Activated naive CD4-positive, alpha-beta T cell treated with anti-CD3 and anti-CD28 coated beads, Interleukin-2, amount 50 U/mL, for 72 hours (primary cell): ENCODE results near the gene FCMR. TPM values are rescaled to one million over a fixed set of nuclear protein-coding genes. Genes with fewer than 3 reads are reported as not detected.

Experiments
- ATAC-seq, 2 donors: fragments of 150-1000 bp; cut with Tn5 transposase; 2 replicates each; pipeline ENCODE4 v1.10.0; 2021; ENCODE audit warnings: mild to moderate bottlenecking in 2 of 2, moderate library complexity in 2 of 2
- DNase-seq, 2 donors: peaks; one replicate each; pipeline ENCODE4 v3.0.0; 2021 to 2022; ENCODE audit warnings: low spot score in 2 of 2
- H3K27ac Mint-ChIP-seq, 2 donors: one replicate each; pipeline ENCODE4 v1.8.0; 2022; ENCODE audit warnings: mild to moderate bottlenecking in 2 of 2, mixed read lengths in 2 of 2
- H3K36me3 Mint-ChIP-seq, 2 donors: one replicate each; pipeline ENCODE4 v1.8.0; 2022; ENCODE audit warnings: mixed read lengths in 2 of 2
- H3K9me3 Mint-ChIP-seq, 2 donors: one replicate each; pipeline ENCODE4 v1.8.0; 2022; ENCODE audit warnings: mixed read lengths in 2 of 2
- total RNA-seq, 2 donors: library from RNA; stranded (reverse); gene quantifications; one replicate each; pipeline ENCODE4 v1.2.3, GENCODE V29; 2022

Gene FCMR
- total RNA-seq, 2 donors from 2014 or later, result 31.4 to 37.3 TPM

- H3K27ac Mint-ChIP-seq, result peak overlapping the region; percentile 89 to 98
- ATAC-seq, result peak in 1 of 2 donors; percentile 37
- H3K9me3 Mint-ChIP-seq, result no peaks in the 10 kb centered on the region
Measured at GRCh38 chr1:206898089-206898914, 23.4 kb downstream of the FCMR start.

GRCh38 chr1:206897175-206897574 lies 24.6 kb downstream of the FCMR start, which contains the start of gene IL24:
TSS of gene IL24 (plus strand) at chr1:206897443. CDS start at chr1:206897833, 390 bp downstream.
- ATAC-seq (peak; percentile 86 to 93), DNase-seq (peak; percentile 66 to 68)
- peaks cover 9 to 25% of the 10 kb centered on the region in 2 donors for H3K36me3 Mint-ChIP-seq
- H3K27ac Mint-ChIP-seq, result peak within 1 kb of the TSS; percentile 89 to 98
- no peaks in the 10 kb centered on the region for H3K9me3 Mint-ChIP-seq

More at GRCh38 chr1:206898089-206898914, 23.4 kb downstream of the FCMR start:
- no peak for DNase-seq
- peaks cover 14 to 37% of the 10 kb centered on the region in 2 donors for H3K36me3 Mint-ChIP-seq

- Mint-ChIP-seq H3K9me3 (no peaks in the 10 kb centered on the region), H3K27ac (peak overlapping the region; percentile 89 to 98), H3K36me3 (peaks cover 9 to 18% of the 10 kb centered on the region in 2 donors)
- no peak for ATAC-seq
- no peak for DNase-seq
Measured at GRCh38 chr1:206896261-206896660, 25.5 kb downstream of the FCMR start.

GRCh38 chr1:206895837-206896242 lies 25.9 kb downstream of the FCMR start:
- Mint-ChIP-seq H3K36me3 (peaks cover 9 to 14% of the 10 kb centered on the region in 2 donors), H3K9me3 (no peaks in the 10 kb centered on the region), H3K27ac (peak overlapping the region in 1 of 2 donors; percentile 89)
- DNase-seq (no peak), ATAC-seq (no peak)

- DNase-seq, result no peak
- no peaks in the 10 kb centered on the region for H3K9me3 Mint-ChIP-seq
- peaks cover 9 to 11% of the 10 kb centered on the region in 2 donors for H3K36me3 Mint-ChIP-seq
- no peak for ATAC-seq
- H3K27ac Mint-ChIP-seq, result no peak overlapping the region
Measured at GRCh38 chr1:206895325-206895724, 26.4 kb downstream of the FCMR start.

- ATAC-seq (no peak), DNase-seq (no peak)
- H3K36me3 Mint-ChIP-seq, result peaks cover 4 to 6% of the 10 kb centered on the region in 2 donors
- no peak overlapping the region for H3K27ac Mint-ChIP-seq
- H3K9me3 Mint-ChIP-seq, result no peaks in the 10 kb centered on the region
Measured at GRCh38 chr1:206893380-206893779, 28.4 kb downstream of the FCMR start.

- Mint-ChIP-seq H3K9me3 (no peaks in the 10 kb centered on the region), H3K27ac (no peak overlapping the region)
- ATAC-seq, result no peak
Measured at GRCh38 chr1:206892351-206892984, 29.3 kb downstream of the FCMR start.

GRCh38 chr1:206891412-206891811 lies 30.3 kb downstream of the FCMR start:
- Mint-ChIP-seq H3K9me3 (no peaks in the 10 kb centered on the region), H3K36me3 (no peaks in the 10 kb centered on the region), H3K27ac (peak overlapping the region in 1 of 2 donors; percentile 73)
- no peak for DNase-seq
- ATAC-seq, result peak; percentile 15 to 54

More at GRCh38 chr1:206892351-206892984, 29.3 kb downstream of the FCMR start:
- peaks cover 2 to 3% of the 10 kb centered on the region in 2 donors for H3K36me3 Mint-ChIP-seq
- DNase-seq, result no peak

- Mint-ChIP-seq H3K27ac (peak overlapping the region; percentile 17 to 73), H3K9me3 (no peaks in the 10 kb centered on the region), H3K36me3 (no peaks in the 10 kb centered on the region)
- no peak for DNase-seq
- ATAC-seq, result peak; percentile 50 to 92
Measured at GRCh38 chr1:206890125-206891060, 31.3 kb downstream of the FCMR start.

- no peak overlapping the region for H3K27ac Mint-ChIP-seq
- DNase-seq, result no peak
- H3K9me3 Mint-ChIP-seq, result no peaks in the 10 kb centered on the region
- no peaks in the 10 kb centered on the region for H3K36me3 Mint-ChIP-seq
- ATAC-seq, result no peak
Measured at GRCh38 chr1:206887701-206888100, 34.0 kb downstream of the FCMR start.

GRCh38 chr1:206886831-206887230 lies 34.9 kb downstream of the FCMR start:
- Mint-ChIP-seq H3K36me3 (no peaks in the 10 kb centered on the region), H3K27ac (no peak overlapping the region), H3K9me3 (no peaks in the 10 kb centered on the region)
- DNase-seq (no peak), ATAC-seq (no peak)

GRCh38 chr1:206885341-206886060 lies 36.2 kb downstream of the FCMR start:
- no peak for DNase-seq
- no peak for ATAC-seq
- Mint-ChIP-seq H3K36me3 (no peaks in the 10 kb centered on the region), H3K27ac (no peak overlapping the region), H3K9me3 (no peaks in the 10 kb centered on the region)

GRCh38 chr1:206883876-206884275 lies 37.9 kb downstream of the FCMR start:
- no peak overlapping the region for H3K27ac Mint-ChIP-seq
- H3K9me3 Mint-ChIP-seq, result peaks cover 0 to 6% of the 10 kb centered on the region in 2 donors
- H3K36me3 Mint-ChIP-seq, result peaks cover 0 to 9% of the 10 kb centered on the region in 2 donors
- DNase-seq (no peak), ATAC-seq (no peak)

GRCh38 chr1:206883160-206883559 lies 38.6 kb downstream of the FCMR start:
- Mint-ChIP-seq H3K36me3 (peaks cover 4 to 15% of the 10 kb centered on the region in 2 donors), H3K27ac (no peak overlapping the region), H3K9me3 (peaks cover 5 to 12% of the 10 kb centered on the region in 2 donors)
- no peak for ATAC-seq
- DNase-seq, result no peak

GRCh38 chr1:206882555-206882954 lies 39.2 kb downstream of the FCMR start:
- DNase-seq (no peak), ATAC-seq (no peak)
- Mint-ChIP-seq H3K27ac (no peak overlapping the region), H3K36me3 (peaks cover 7 to 21% of the 10 kb centered on the region in 2 donors), H3K9me3 (peaks cover 7 to 14% of the 10 kb centered on the region in 2 donors)

GRCh38 chr1:206880314-206880713 lies 41.4 kb downstream of the FCMR start:
- ATAC-seq (peak; percentile 63 to 69), DNase-seq (no peak)
- Mint-ChIP-seq H3K9me3 (peaks cover 10 to 23% of the 10 kb centered on the region in 2 donors), H3K27ac (no peak overlapping the region), H3K36me3 (peaks cover 17 to 33% of the 10 kb centered on the region in 2 donors)
